IMR-90 (cell line): ENCODE measurements around the gene MAPRE2. TPM values are rescaled to one million over a fixed set of nuclear protein-coding genes. Genes with fewer than 3 reads are reported as not detected.

Source experiments
- ATAC-seq: fragments of 200-7000 bp; cut with Tn5 transposase; 2 replicates; pipeline ENCODE4 v1.9.1; 2020; ENCODE audit warnings: low read depth, mild to moderate bottlenecking, moderate library complexity
- BruUV-seq: library from RNA; stranded (reverse); fragments of 400-500 nt; replicated peaks from 2 replicates; lab custom pipeline; 2021; lab: Mats Ljungman, UMichigan
- CTCF ChIA-PET: fragments of 300-600 bp; formaldehyde crosslinking; extraction: SDS; loops from one replicate; lab custom pipeline; 2021; ENCODE audit warnings: antibody characterized with exemption; lab: Yijun Ruan, JAX
- POLR2A ChIA-PET: fragments of 300-600 bp; sonication (Branson Sonifier 250); formaldehyde crosslinking; loops from one replicate; lab custom pipeline; 2022; ENCODE audit warnings: antibody characterized with exemption; ENCODE audit not compliant: unreplicated experiment; lab: Charles Lee
- DNase-seq: peaks from one replicate; pipeline ENCODE4 v3.0.0; 2013
- H2AFZ ChIP-seq: replicated peaks from 2 replicates; pipeline ENCODE3; 2013; ENCODE audit warnings: low read length, mild to moderate bottlenecking; ENCODE audit not compliant: poor library complexity
- H2AK5ac ChIP-seq: 2 replicates; pipeline ENCODE4 v1.6.1; 2013; ENCODE audit warnings: low read depth, low read length, inconsistent platforms
- H2AK9ac ChIP-seq: replicated peaks from 2 replicates; pipeline ENCODE3; 2013; ENCODE audit warnings: mild to moderate bottlenecking, low read depth, low read length, moderate library complexity; ENCODE audit not compliant: poor library complexity
- H2BK120ac ChIP-seq: 2 replicates; pipeline ENCODE4 v1.6.1; 2013; ENCODE audit warnings: low read depth, low read length, inconsistent platforms
- H2BK15ac ChIP-seq: 3 replicates; pipeline ENCODE4 v1.6.1; 2013; ENCODE audit warnings: low read depth, low read length, inconsistent platforms
- H2BK20ac ChIP-seq: 2 replicates; pipeline ENCODE4 v1.6.1; 2013; ENCODE audit warnings: low read depth, mild to moderate bottlenecking, inconsistent platforms, low read length, moderate library complexity
- H2BK5ac ChIP-seq: 2 replicates; pipeline ENCODE4 v1.6.1; 2013; ENCODE audit warnings: mild to moderate bottlenecking, low read depth, low read length, inconsistent platforms; ENCODE audit not compliant: poor library complexity, severe bottlenecking
- H3K14ac ChIP-seq: replicated peaks from 2 replicates; pipeline ENCODE4 v1.6.1; 2013; ENCODE audit warnings: low read depth, low read length, inconsistent platforms
- H3K18ac ChIP-seq: 2 replicates; pipeline ENCODE4 v1.6.1; 2013; ENCODE audit warnings: low read depth, low read length, control low read depth
- H3K23ac ChIP-seq: 2 replicates; pipeline ENCODE4 v1.6.1; 2013; ENCODE audit warnings: low read depth, low read length, inconsistent platforms
- H3K27ac ChIP-seq: 2 replicates; pipeline ENCODE4 v1.5.1; 2013; ENCODE audit warnings: mild to moderate bottlenecking, control low read depth, low read length; ENCODE audit not compliant: insufficient read depth
- H3K27me3 ChIP-seq: 2 replicates; pipeline ENCODE4 v1.6.1; 2013; ENCODE audit warnings: low read length; ENCODE audit not compliant: control insufficient read depth, insufficient read depth
- H3K36me3 ChIP-seq: 2 replicates; pipeline ENCODE4 v1.6.1; 2013; ENCODE audit warnings: low read length, mixed read lengths; ENCODE audit not compliant: control insufficient read depth, insufficient read depth
- H3K4ac ChIP-seq: 2 replicates; pipeline ENCODE4 v1.6.1; 2013; ENCODE audit warnings: low read depth, low read length, inconsistent platforms
- H3K4me1 ChIP-seq: 2 replicates; pipeline ENCODE4 v1.6.1; 2013; ENCODE audit warnings: low read length, mixed read lengths; ENCODE audit not compliant: control insufficient read depth, insufficient read depth
- H3K4me2 ChIP-seq: 2 replicates; pipeline ENCODE4 v1.6.1; 2013; ENCODE audit warnings: low read depth, mild to moderate bottlenecking, control low read depth, low read length, moderate library complexity
- H3K4me3 ChIP-seq: 2 replicates; pipeline ENCODE4 v1.5.1; 2013; ENCODE audit warnings: low read depth, mild to moderate bottlenecking, control low read depth, low read length, moderate library complexity; ENCODE audit not compliant: insufficient read depth
- H3K56ac ChIP-seq: 2 replicates; pipeline ENCODE4 v1.6.1; 2013; ENCODE audit warnings: low read length, inconsistent platforms; ENCODE audit not compliant: insufficient read depth; ENCODE audit errors: extremely low read depth
- H3K79me1 ChIP-seq, 2 experiments: 2 replicates each; pipeline ENCODE4 v1.6.1; 2013; ENCODE audit warnings: low read length in 2 of 2, inconsistent platforms in 1 of 2, low read depth in 1 of 2
- H3K9ac ChIP-seq: 2 replicates; pipeline ENCODE4 v1.6.1; 2013; ENCODE audit warnings: low read depth, low read length, control low read depth
- H3K9me1 ChIP-seq: 2 replicates; pipeline ENCODE4 v1.6.1; 2013; ENCODE audit warnings: low read length, inconsistent platforms; ENCODE audit not compliant: insufficient read depth
- H3K9me3 ChIP-seq: 2 replicates; pipeline ENCODE4 v1.6.1; 2013; ENCODE audit warnings: low read length; ENCODE audit not compliant: control insufficient read depth, insufficient read depth
- H4K20me1 ChIP-seq: 2 replicates; pipeline ENCODE4 v1.6.1; 2013; ENCODE audit warnings: low read length, inconsistent platforms; ENCODE audit not compliant: insufficient read depth
- H4K5ac ChIP-seq: 2 replicates; pipeline ENCODE4 v1.6.1; 2013; ENCODE audit warnings: mild to moderate bottlenecking, low read depth, low read length, control low read depth
- H4K8ac ChIP-seq, 2 experiments: 2 replicates each; pipeline ENCODE4 v1.6.1; 2013; ENCODE audit warnings: low read depth in 2 of 2, low read length in 2 of 2, control low read depth in 1 of 2, inconsistent platforms in 1 of 2
- H4K91ac ChIP-seq: 2 replicates; pipeline ENCODE4 v1.6.1; 2013; ENCODE audit warnings: low read depth, low read length, inconsistent platforms; ENCODE audit not compliant: insufficient read depth
- BHLHE40 ChIP-seq: fragments of 150-350 bp; IDR thresholded peaks from 2 replicates; pipeline ENCODE4 v1.6.1; 2016; ENCODE audit warnings: mild to moderate bottlenecking, low read depth, low read length
- CEBPB ChIP-seq: IDR thresholded peaks from 2 replicates; pipeline ENCODE4 v1.6.1; 2012; ENCODE audit warnings: low read depth, low read length, improper control_type of control experiment
- CHD1 ChIP-seq: IDR thresholded peaks from 2 replicates; pipeline ENCODE4 v1.6.1; 2012; ENCODE audit warnings: low read depth, low read length, improper control_type of control experiment
- CTCF ChIP-seq: conservative IDR thresholded peaks from 2 replicates; pipeline ENCODE4 v1.5.1; 2012; ENCODE audit warnings: mild to moderate bottlenecking, low read depth, low read length, improper control_type of control experiment
- ELK1 ChIP-seq: fragments of 150-350 bp; IDR thresholded peaks from 2 replicates; pipeline ENCODE4 v1.6.1; 2016; ENCODE audit warnings: low read depth, mild to moderate bottlenecking, low read length, moderate library complexity, borderline replicate concordance
- MAFK ChIP-seq: IDR thresholded peaks from 2 replicates; pipeline ENCODE4 v1.6.1; 2012; ENCODE audit warnings: low read depth, low read length, improper control_type of control experiment
- MAZ ChIP-seq: IDR thresholded peaks from 2 replicates; pipeline ENCODE4 v1.6.1; 2012; ENCODE audit warnings: low read depth, mild to moderate bottlenecking, low read length, improper control_type of control experiment, moderate library complexity, borderline replicate concordance
- MXI1 ChIP-seq: IDR thresholded peaks from 2 replicates; pipeline ENCODE4 v1.6.1; 2012; ENCODE audit warnings: low read depth, mild to moderate bottlenecking, low read length, moderate library complexity, borderline replicate concordance
- NFE2L2 ChIP-seq: fragments of 150-350 bp; IDR thresholded peaks from 2 replicates; pipeline ENCODE4 v1.6.1; 2016; ENCODE audit warnings: low read depth, mild to moderate bottlenecking, low read length
- RAD21 ChIP-seq: IDR thresholded peaks from 2 replicates; pipeline ENCODE4 v1.6.1; 2012; ENCODE audit warnings: low read length, improper control_type of control experiment
- RCOR1 ChIP-seq: IDR thresholded peaks from 2 replicates; pipeline ENCODE4 v1.6.1; 2012; ENCODE audit warnings: mild to moderate bottlenecking, low read length, improper control_type of control experiment; ENCODE audit not compliant: insufficient replicate concordance
- RFX5 ChIP-seq: IDR thresholded peaks from 2 replicates; pipeline ENCODE4 v1.8.0; 2012; ENCODE audit warnings: low read depth, mild to moderate bottlenecking, low read length, moderate library complexity
- SMC3 ChIP-seq: fragments of 150-350 bp; IDR thresholded peaks from 2 replicates; pipeline ENCODE4 v1.6.1; 2016; ENCODE audit warnings: low read depth, mild to moderate bottlenecking, antibody characterized with exemption, low read length, moderate library complexity
- USF2 ChIP-seq: fragments of 150-350 bp; IDR thresholded peaks from 2 replicates; pipeline ENCODE4 v1.6.1; 2017; ENCODE audit warnings: mild to moderate bottlenecking, antibody characterized with exemption, low read length, low read depth
- WGBS, 2 experiments: methylation state at CpG; one replicate each; pipeline versions ENCODE4 v1.1.5 to v1.1.7; 2013; ENCODE audit warnings: missing lambda C conversion rate in 2 of 2; ENCODE audit not compliant: insufficient read length in 1 of 2; ENCODE audit errors: extremely low coverage in 2 of 2; 5-methylcytosine and 5-hydroxymethylcytosine counted together
- dilution Hi-C: fragments of 300-500 bp; cut with HindIII; formaldehyde crosslinking; loops from one replicate; pipeline ENCODE4 v1.14.3; 2018; ENCODE audit warnings: low sequenced_read_pairs; ENCODE audit not compliant: unreplicated experiment
- in situ Hi-C: fragments of 300-500 bp; cut with MboI; formaldehyde crosslinking; loops from 3 replicates; pipeline ENCODE4 v1.14.3; 2019; ENCODE audit warnings: low sequenced_read_pairs, inconsistent platforms, mixed read lengths
- intact Hi-C: fragments of 100-400 bp; cut with micrococcal nuclease; formaldehyde crosslinking; loops from 2 replicates; pipeline ENCODE4 v1.10.0; 2022
- polyA plus RNA-seq, 3 experiments: library from polyadenylated mRNA; depleted of rRNA; stranded (reverse); fragments of >200 nt; gene quantifications; 2 replicates each; pipeline ENCODE4 v1.2.3, GENCODE V29; 2012; ENCODE audit warnings: low replicate concordance in 1 of 3
- total RNA-seq: library from RNA; depleted of rRNA; stranded (reverse); fragments of >200 nt; gene quantifications from 2 replicates; pipeline ENCODE4 v1.2.3, GENCODE V29; 2012

The MAPRE2 gene
- total and polyA plus RNA-seq, 2 of the 4 experiments (the other 2 are of a cell fraction) = 19.6 to 23.8 TPM

- ATAC-seq (no peak), DNase-seq (no peak)
- POLR2A ChIA-PET = no interaction called here
- H2AK5ac ChIP-seq = no peak overlapping the region
- no peak overlapping the region for H2BK5ac ChIP-seq
- no peak overlapping the region for H3K4ac ChIP-seq
- peaks cover 6% of the 10 kb centered on the region for H3K9me1 ChIP-seq
- H3K14ac ChIP-seq = no peak overlapping the region; the same call in 1 of the 2 replicates
- no peak overlapping the region for H4K8ac ChIP-seq
- dilution Hi-C loops (no loop called here), intact Hi-C loops (no loop called here), in situ Hi-C loops (no loop called here)
- no peak overlapping the region for H3K56ac ChIP-seq
- CTCF ChIA-PET = no interaction called here
- H2AFZ ChIP-seq = no peak overlapping the region
- H3K79me1 ChIP-seq = peaks cover 3 to 17% of the 10 kb centered on the region in 2 experiments; a peak in 3 of 4 replicates
- peak overlapping the region; percentile 44 for H2AK9ac ChIP-seq
- no peak overlapping the region for H3K4me2 ChIP-seq
- H3K36me3 ChIP-seq = no peaks in the 10 kb centered on the region
- no peak overlapping the region for H4K91ac ChIP-seq
- 86% methylated on average over 4 of the region's 9 CpGs; no CpG with 5 or more reads in 1 of the 2 experiments for WGBS, 2 experiments
- H3K9ac ChIP-seq = no peak overlapping the region
- no peaks in the 10 kb centered on the region for H3K27me3 ChIP-seq
- no peak overlapping the region for H2BK15ac ChIP-seq
- H2BK120ac ChIP-seq = no peak overlapping the region
- H3K23ac ChIP-seq = no peak overlapping the region
- no peak for TF ChIP-seq SMC3
- no peak for TF ChIP-seq BHLHE40
- no peak for TF ChIP-seq CHD1
- TF ChIP-seq RCOR1 = no peak
- no peak for TF ChIP-seq MXI1
- no peak for TF ChIP-seq RFX5
- TF ChIP-seq MAZ = no peak
- no peak for TF ChIP-seq NFE2L2
- no peak for TF ChIP-seq CTCF
- no peak for TF ChIP-seq ELK1
- TF ChIP-seq USF2 = no peak
- no peak for TF ChIP-seq RAD21
- TF ChIP-seq MAFK = no peak
- no peak for TF ChIP-seq CEBPB
- no peak overlapping the region for H2BK20ac ChIP-seq
- no peaks in the 10 kb centered on the region for H3K9me3 ChIP-seq
- no peak overlapping the region for H3K27ac ChIP-seq
- H3K4me3 ChIP-seq = no peak overlapping the region
- no peaks in the 10 kb centered on the region for H4K20me1 ChIP-seq
- H4K5ac ChIP-seq = no peak overlapping the region
- no TSS peak for BruUV-seq
- no peak overlapping the region for H3K18ac ChIP-seq
- H3K4me1 ChIP-seq = peaks cover 7% of the 10 kb centered on the region
Measured at GRCh38 chr18:35054401-35054800, 13.2 kb downstream of the MAPRE2 start.
